ENCODE data around the gene HEPACAM2. TPM values are rescaled to one million over a fixed set of nuclear protein-coding genes. Genes with fewer than 3 reads are reported as not detected.

HEPACAM2 gene
- total RNA-seq, 2 experiments from 2014 or later = not detected

DNA sequence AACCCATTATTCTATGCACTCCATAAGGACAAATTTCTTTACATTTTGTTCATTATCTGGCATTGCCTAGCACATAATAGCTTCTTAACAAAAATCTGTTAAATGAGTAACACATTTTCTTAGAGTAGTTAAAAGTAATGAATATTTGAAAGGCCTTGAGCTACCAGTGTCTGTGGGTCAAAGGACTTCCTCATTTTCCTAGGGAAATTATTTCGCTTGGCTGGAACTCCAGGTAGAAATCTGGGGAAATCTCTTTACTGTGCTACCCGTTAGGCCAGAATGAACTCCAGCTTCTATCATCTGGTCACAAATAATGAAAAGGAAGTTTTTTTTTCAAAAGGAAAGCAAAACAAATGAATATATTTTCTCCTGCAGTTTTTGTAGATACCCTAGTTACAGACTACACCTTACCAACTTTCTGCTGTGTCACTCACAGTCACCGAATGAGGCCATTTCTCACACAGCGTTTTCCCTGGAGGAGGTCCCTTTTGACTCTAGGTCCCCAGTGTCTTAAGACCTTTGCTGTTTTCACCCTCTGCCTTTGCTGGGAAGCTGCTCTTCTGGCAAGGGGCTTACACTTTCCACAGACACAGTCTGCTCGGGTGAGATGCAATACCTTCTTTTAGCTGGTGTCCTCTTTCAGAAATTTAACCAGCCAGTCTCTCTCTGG lies 79.7 kb downstream of the HEPACAM2 start:
- no peaks in the 10 kb centered on the region for H3K9me3 Mint-ChIP-seq (ENCODE audit: low read depth)
- intact Hi-C loops (cut with DNase I, micrococcal nuclease) = loop anchor here (1.0 kb wide), 2 partner anchors 28 to 29 kb away; partner anchors contain the start of gene SAMD9 (in 1 of the 2)
- H3K27me3 Mint-ChIP-seq = no peaks in the 10 kb centered on the region
- ChIA-PET POLR2A (no interaction called here), CTCF (interaction anchor here (1.2 kb wide), 1 partner anchor 86 kb away, joined by 3 read pairs; the partner anchor contains the start of gene VPS50)
- DNase-seq (peak; percentile 34), ATAC-seq (peak; percentile 50)
- H3K27ac Mint-ChIP-seq = peak overlapping the region; percentile 88
- peaks cover 26% of the 10 kb centered on the region for H3K4me1 Mint-ChIP-seq
- H3K4me3 Mint-ChIP-seq = peak overlapping the region; percentile 76
- H3K36me3 Mint-ChIP-seq (ENCODE audit: low read depth) = peaks cover 25% of the 10 kb centered on the region

- intact Hi-C loops (cut with DNase I, micrococcal nuclease) = no loop called here
- H3K4me1 Mint-ChIP-seq = peaks cover 26% of the 10 kb centered on the region
- CTCF ChIA-PET = interaction anchor here (1.2 kb wide), 1 partner anchor 87 kb away, joined by 3 read pairs; the partner anchor contains the start of gene VPS50
- peak overlapping the region; percentile 28 for H3K27ac Mint-ChIP-seq
- H3K27me3 Mint-ChIP-seq = no peaks in the 10 kb centered on the region
- POLR2A ChIA-PET = no interaction called here
- H3K36me3 Mint-ChIP-seq (ENCODE audit: low read depth) = peaks cover 25% of the 10 kb centered on the region
- no peak for DNase-seq
- no peak for ATAC-seq
- H3K9me3 Mint-ChIP-seq (ENCODE audit: low read depth) = no peaks in the 10 kb centered on the region
- H3K4me3 Mint-ChIP-seq = peak overlapping the region; percentile 22
Observed at GRCh38 chr7:93146036-93146435, 80.2 kb downstream of the HEPACAM2 start.

- H3K4me3 Mint-ChIP-seq = no peak overlapping the region
- intact Hi-C loops (cut with DNase I, micrococcal nuclease) = no loop called here
- no peaks in the 10 kb centered on the region for H3K27me3 Mint-ChIP-seq
- H3K4me1 Mint-ChIP-seq = peaks cover 26% of the 10 kb centered on the region
- no peak for DNase-seq
- no peaks in the 10 kb centered on the region for H3K9me3 Mint-ChIP-seq (ENCODE audit: low read depth)
- CTCF ChIA-PET = interaction anchor here (1.3 kb wide), 1 partner anchor 28 kb away, joined by 3 read pairs; no protein-coding TSS in a partner anchor
- H3K27ac Mint-ChIP-seq = no peak overlapping the region
- POLR2A ChIA-PET = no interaction called here
- ATAC-seq = no peak
- H3K36me3 Mint-ChIP-seq (ENCODE audit: low read depth) = peaks cover 25% of the 10 kb centered on the region
Observed at GRCh38 chr7:93145354-93145753, 80.9 kb downstream of the HEPACAM2 start.

DNA sequence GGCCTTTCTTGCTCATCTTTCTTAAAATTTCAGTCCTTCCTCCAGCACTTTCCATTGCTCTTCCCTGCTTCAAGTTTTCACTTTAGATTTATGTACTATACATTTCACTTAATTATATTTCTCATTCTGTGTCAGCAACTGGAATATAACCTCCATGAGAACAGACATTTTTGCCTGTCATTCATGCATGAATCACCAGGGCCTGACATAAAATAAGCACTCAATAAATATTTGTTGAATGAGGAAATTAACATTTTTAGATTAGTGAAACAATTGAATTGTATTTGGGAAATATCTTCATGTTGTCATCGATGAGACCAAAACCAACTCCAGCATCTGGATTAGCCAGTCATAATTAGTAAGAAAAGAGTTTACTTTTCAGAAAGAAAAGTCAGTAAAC lies 84.1 kb downstream of the HEPACAM2 start:
- peaks cover 37% of the 10 kb centered on the region for H3K36me3 Mint-ChIP-seq (ENCODE audit: low read depth)
- ChIA-PET CTCF (interaction anchor here (0.7 kb wide), 1 partner anchor 773 kb away, joined by 3 read pairs; no protein-coding TSS in a partner anchor), POLR2A (interaction anchor here (0.7 kb wide), 1 partner anchor 10 kb away, joined by 3 read pairs; no protein-coding TSS in a partner anchor)
- no peak overlapping the region for H3K27ac Mint-ChIP-seq
- H3K27me3 Mint-ChIP-seq = no peaks in the 10 kb centered on the region
- no peak overlapping the region for H3K4me3 Mint-ChIP-seq
- peaks cover 16% of the 10 kb centered on the region for H3K4me1 Mint-ChIP-seq
- intact Hi-C loops (cut with DNase I, micrococcal nuclease) = no loop called here
- DNase-seq (no peak), ATAC-seq (no peak)
- peaks cover 4% of the 10 kb centered on the region for H3K9me3 Mint-ChIP-seq (ENCODE audit: low read depth)

DNA sequence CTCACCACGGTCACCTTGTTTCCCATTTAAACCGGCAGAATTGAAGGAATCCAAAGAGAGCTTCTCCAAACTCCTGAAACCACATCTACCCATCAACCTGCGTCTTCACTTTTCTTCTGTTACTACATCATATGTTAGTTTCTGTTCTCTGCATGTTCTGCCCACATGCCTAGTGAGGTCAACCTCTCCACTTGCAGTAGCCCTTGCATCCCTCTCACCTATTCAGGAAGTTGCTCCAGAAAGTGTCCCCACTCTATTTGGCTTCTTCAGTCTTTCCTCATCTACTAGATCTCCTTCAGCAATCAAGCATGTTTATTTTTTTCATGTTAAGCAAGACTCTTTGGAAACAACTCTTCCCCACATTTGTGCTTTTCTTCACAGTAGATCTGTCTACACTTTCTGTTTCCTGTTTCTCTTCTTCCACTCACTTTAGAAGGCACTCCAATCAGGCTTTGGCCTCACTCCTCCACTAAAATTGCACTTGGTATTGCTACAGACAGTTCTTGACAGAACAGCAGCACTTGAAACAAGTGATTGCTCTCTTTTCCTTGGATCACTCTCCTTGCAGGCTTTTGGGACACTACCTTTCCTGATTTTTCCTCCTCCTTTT lies 85.6 kb downstream of the HEPACAM2 start:
- Mint-ChIP-seq H3K27me3 (no peaks in the 10 kb centered on the region), H3K9me3 (ENCODE audit: low read depth) (peaks cover 5% of the 10 kb centered on the region), H3K4me1 (peaks cover 5% of the 10 kb centered on the region), H3K4me3 (no peak overlapping the region), H3K27ac (no peak overlapping the region), H3K36me3 (ENCODE audit: low read depth) (peaks cover 42% of the 10 kb centered on the region)
- intact Hi-C loops (cut with DNase I, micrococcal nuclease) = no loop called here
- ChIA-PET POLR2A (no interaction called here), CTCF (no interaction called here)
- DNase-seq = no peak
- no peak for ATAC-seq

- POLR2A ChIA-PET = no interaction called here
- ATAC-seq (no peak), DNase-seq (no peak)
- Mint-ChIP-seq H3K4me1 (no peaks in the 10 kb centered on the region), H3K9me3 (ENCODE audit: low read depth) (peaks cover 14% of the 10 kb centered on the region), H3K36me3 (ENCODE audit: low read depth) (peaks cover 50% of the 10 kb centered on the region), H3K27me3 (no peaks in the 10 kb centered on the region), H3K27ac (no peak overlapping the region), H3K4me3 (no peak overlapping the region)
- CTCF ChIA-PET = no interaction called here
- intact Hi-C loops (cut with DNase I, micrococcal nuclease) = no loop called here
Observed at GRCh38 chr7:93138576-93138975, 87.7 kb downstream of the HEPACAM2 start.

Other genes starting within 250 kb of the HEPACAM2 start
- 10 to 100 TPM; 10.2 to 10.7 TPM for gene SAMD9, start 108.5 kb downstream of the HEPACAM2 start, total RNA-seq
- 10 to 100 TPM; 19.6 to 27.8 TPM for gene SAMD9L, start 78.1 kb downstream of the HEPACAM2 start, total RNA-seq
- 10 to 100 TPM; 12.8 to 14.7 TPM for gene VPS50, start 5.9 kb upstream of the HEPACAM2 start, total RNA-seq